Small intestine (tissue), 7 donors: ENCODE results near the gene CDC6. TPM values are rescaled to one million over a fixed set of nuclear protein-coding genes. Genes with fewer than 3 reads are reported as not detected.
"Not testable (repeated sequence)": the region's sequence is repeated elsewhere in the genome, so short reads cannot be mapped to it uniquely, and the experiment has no call there.

ENCODE experiments used
- DNase-seq, 2 donors: peaks; one replicate each; pipeline versions ENCODE4 v3.0.0 to v3.0.0-alpha.2; 2013
- FAIRE-seq: peaks from 2 replicates; lab custom pipeline; 2012; peaks lifted over from hg19 to GRCh38; lab: Jason Lieb, UNC
- H3K27ac ChIP-seq, 3 donors: one replicate each; pipeline ENCODE4 v1.5.1; 2013; ENCODE audit warnings: low read length in 2 of 3, mild to moderate bottlenecking in 2 of 3, control low read depth in 1 of 3, inconsistent platforms in 1 of 3, low read depth in 1 of 3, moderate library complexity in 1 of 3
- H3K27me3 ChIP-seq, 3 donors: one replicate each; pipeline ENCODE4 v1.6.1; 2013; ENCODE audit warnings: low read length in 3 of 3, inconsistent platforms in 1 of 3; ENCODE audit not compliant: control insufficient read depth in 3 of 3, insufficient read depth in 3 of 3
- H3K36me3 ChIP-seq, 3 donors: one replicate each; pipeline ENCODE4 v1.6.1; 2013; ENCODE audit warnings: low read length in 3 of 3, inconsistent platforms in 1 of 3, low read depth in 1 of 3, mild to moderate bottlenecking in 1 of 3, moderate library complexity in 1 of 3; ENCODE audit not compliant: control insufficient read depth in 3 of 3, insufficient read depth in 2 of 3
- H3K4me1 ChIP-seq, 3 donors: one replicate each; pipeline ENCODE4 v1.6.1; 2013; ENCODE audit warnings: low read length in 2 of 3, inconsistent platforms in 1 of 3, low read depth in 1 of 3, mild to moderate bottlenecking in 1 of 3, moderate library complexity in 1 of 3; ENCODE audit not compliant: control insufficient read depth in 3 of 3, insufficient read depth in 2 of 3
- H3K4me3 ChIP-seq, 3 donors: one replicate each; pipeline ENCODE4 v1.5.1; 2013; ENCODE audit warnings: low read length in 3 of 3, control low read depth in 1 of 3, inconsistent platforms in 1 of 3, low read depth in 1 of 3, mild to moderate bottlenecking in 1 of 3, moderate library complexity in 1 of 3
- H3K9me3 ChIP-seq, 2 donors: one replicate each; pipeline ENCODE4 v1.6.1; 2013; ENCODE audit warnings: low read depth in 1 of 2, low read length in 1 of 2; ENCODE audit not compliant: control insufficient read depth in 2 of 2, insufficient read depth in 1 of 2
- WGBS, 3 donors: extraction: QIAGEN DNeasy Blood & Tissue Kit; methylation state at CpG; one replicate each; pipeline ENCODE4 v1.1.7; 2013; 5-methylcytosine and 5-hydroxymethylcytosine counted together
- polyA plus RNA-seq, 4 donors: library from polyadenylated mRNA; stranded (reverse) in 3 of 4; unstranded in 1 of 4; fragments of 200-250 nt in 3 of 4; fragments of 120-200 nt in 1 of 4; gene quantifications; one replicate each; pipeline versions ENCODE4 v1.2.1 to v1.2.3, GENCODE V29; 2013
- donor health status: healthy with polysubstance abuse.
- donor health status: control.
- donor health status: control.
- donor health status: Bipolar disorder and iron deficiency.
- donor health status: healthy.

The CDC6 gene
- polyA plus RNA-seq, 4 donors: 2.5 to 11.5 (median 7.3) TPM

GRCh38 chr17:40303708-40304551 lies 16.3 kb downstream of the CDC6 start:
- no peak overlapping the region for H3K4me3 ChIP-seq
- H3K36me3 ChIP-seq: peaks cover 0 to 6% (median 0%) of the 10 kb centered on the region in 3 donors
- WGBS, 3 donors: 58 to 80% (median 76%) methylated on average over 5 of the region's 5 CpGs
- no peak for DNase-seq
- peaks cover 8 to 29% (median 15%) of the 10 kb centered on the region in 3 donors for H3K4me1 ChIP-seq
- H3K27ac ChIP-seq: peak overlapping the region in 2 of 3 donors; percentile 35 to 48
- no peaks in the 10 kb centered on the region for H3K9me3 ChIP-seq
- no peaks in the 10 kb centered on the region for H3K27me3 ChIP-seq
- no peak for FAIRE-seq

GRCh38 chr17:40304552-40304863 lies 16.8 kb downstream of the CDC6 start:
- not testable (repeated sequence) for H3K9me3 ChIP-seq, FAIRE-seq, H3K27me3 ChIP-seq, H3K36me3 ChIP-seq, DNase-seq, H3K4me3 ChIP-seq
- Histone ChIP-seq H3K4me1 (peaks cover 11 to 30% (median 15%) of the 10 kb centered on the region in 3 donors), H3K27ac (peak overlapping the region in 2 of 3 donors; percentile 35 to 48)
- WGBS, 3 donors: 63 to 95% (median 84%) methylated on average over 3 to 5 of the region's 5 CpGs

- H3K9me3 ChIP-seq, DNase-seq, H3K27ac ChIP-seq, H3K36me3 ChIP-seq, FAIRE-seq, H3K4me3 ChIP-seq, H3K27me3 ChIP-seq: not testable (repeated sequence)
- H3K4me1 ChIP-seq: peaks cover 15 to 34% (median 19%) of the 10 kb centered on the region in 3 donors
- 89 to 96% (median 93%) methylated on average over 5 of the region's 5 CpGs for WGBS, 3 donors
Observed at GRCh38 chr17:40304866-40305265, 17.2 kb downstream of the CDC6 start.

GRCh38 chr17:40306395-40306794 lies 18.7 kb downstream of the CDC6 start:
- peaks cover 15 to 49% (median 23%) of the 10 kb centered on the region in 3 donors for H3K4me1 ChIP-seq

GRCh38 chr17:40307001-40307730 lies 19.5 kb downstream of the CDC6 start:
- Histone ChIP-seq H3K27ac (peak overlapping the region; percentile 55 to 77 (median 69)), H3K4me3 (no peak overlapping the region), H3K4me1 (peaks cover 15 to 55% (median 23%) of the 10 kb centered on the region in 3 donors), H3K9me3 (no peaks in the 10 kb centered on the region), H3K36me3 (peaks cover 0 to 3% (median 0%) of the 10 kb centered on the region in 3 donors), H3K27me3 (no peaks in the 10 kb centered on the region)
- FAIRE-seq: no peak
- 17 to 38% (median 35%) methylated on average over 10 of the region's 10 CpGs for WGBS, 3 donors
- peak; percentile 68 to 78 for DNase-seq

More at GRCh38 chr17:40306395-40306794, 18.7 kb downstream of the CDC6 start:
- Histone ChIP-seq H3K9me3 (no peaks in the 10 kb centered on the region), H3K27me3 (no peaks in the 10 kb centered on the region), H3K36me3 (peaks cover 0 to 3% (median 0%) of the 10 kb centered on the region in 3 donors), H3K4me3 (no peak overlapping the region), H3K27ac (peak overlapping the region; percentile 13 to 77 (median 69))
- no peak for DNase-seq
- WGBS, 3 donors: 25 to 44% (median 36%) methylated on average over 2 of the region's 2 CpGs
- no peak for FAIRE-seq

- FAIRE-seq: no peak
- Histone ChIP-seq H3K9me3 (no peaks in the 10 kb centered on the region), H3K4me1 (peaks cover 15 to 55% (median 23%) of the 10 kb centered on the region in 3 donors), H3K36me3 (no peaks in the 10 kb centered on the region), H3K27me3 (no peaks in the 10 kb centered on the region), H3K4me3 (no peak overlapping the region), H3K27ac (peak overlapping the region; percentile 55 to 77 (median 69))
- DNase-seq: peak in 1 of 2 donors; percentile 57
- WGBS, 3 donors: 12 to 26% (median 15%) methylated on average over 3 of the region's 3 CpGs
Observed at GRCh38 chr17:40307740-40308239, 20.1 kb downstream of the CDC6 start.

- peak within 1 kb of the TSS in 2 of 3 donors; percentile 56 to 71 for H3K4me3 ChIP-seq
- WGBS, 3 donors: 7 to 13% (median 11%) methylated on average over 20 of the region's 20 CpGs
- peak within 1 kb of the TSS; percentile 28 to 77 (median 69) for H3K27ac ChIP-seq
- peak; percentile 67 to 85 for DNase-seq
- H3K9me3 ChIP-seq: no peaks in the 10 kb centered on the region
- no peaks in the 10 kb centered on the region for H3K27me3 ChIP-seq
- H3K4me1 ChIP-seq: peaks cover 15 to 55% (median 28%) of the 10 kb centered on the region in 3 donors
- H3K36me3 ChIP-seq: no peaks in the 10 kb centered on the region
- no peak for FAIRE-seq
Observed at GRCh38 chr17:40309031-40309948, 21.6 kb downstream of the CDC6 start, which contains the start of gene RARA. RARA (plus strand) TSS chr17:40309180; CDS start chr17:40331219, 22,039 bp downstream.
